Hepatocyte (in vitro differentiated cells): Measurements from ENCODE around the gene BCAS4.

ENCODE experiments used
- CTCF ChIP-seq: fragments of 200-600 bp; sonication (generic); IDR thresholded peaks from 2 replicates; pipeline ENCODE4 v1.5.1; 2016; ENCODE audit warnings: antibody characterized with exemption, mild to moderate bottlenecking; ENCODE audit not compliant: poor library complexity
- EZH2 ChIP-seq: fragments of 200-600 bp; sonication (generic); IDR thresholded peaks from 2 replicates; pipeline ENCODE4 v1.6.1; 2016; ENCODE audit warnings: antibody characterized with exemption, mild to moderate bottlenecking, borderline replicate concordance

DNA sequence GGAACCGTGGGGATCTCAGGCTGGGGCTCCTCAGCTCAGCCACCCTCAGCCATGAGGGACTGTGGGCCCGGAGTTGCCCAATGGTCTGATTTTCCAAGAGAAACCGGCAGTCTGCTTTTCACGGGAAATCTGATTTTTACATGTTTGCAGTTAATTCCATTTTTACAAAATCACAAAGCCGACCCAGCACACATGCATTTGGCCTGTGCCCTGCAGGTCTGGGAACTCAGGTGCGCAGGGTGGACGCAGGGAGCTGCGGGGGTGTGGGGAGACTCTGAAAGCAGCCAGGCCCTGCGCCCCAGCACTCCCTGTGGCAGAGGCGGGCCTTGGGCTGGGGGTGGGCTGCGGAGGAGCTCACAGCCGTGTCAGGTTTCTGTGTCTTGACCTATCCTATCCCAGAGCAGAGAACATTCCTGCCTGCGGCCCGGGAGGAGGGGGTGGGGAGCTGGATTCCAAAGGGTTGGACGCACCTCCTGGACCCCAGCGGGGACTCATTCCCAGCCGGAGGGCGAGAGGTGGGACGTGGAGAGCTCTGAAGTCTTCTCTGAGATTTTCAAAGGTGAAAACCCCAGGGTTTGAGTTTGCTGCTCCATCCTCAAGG is 75.8 kb downstream of the BCAS4 start:
- no peak for TF ChIP-seq EZH2
- no peak for TF ChIP-seq CTCF
